HFF-Myc (cell line): ENCODE data around the gene PPP3CB.

Experiments used
- DNase-seq: peaks from one replicate; pipeline ENCODE4 v3.0.0-alpha.2; 2011; ENCODE audit warnings: low read depth; ENCODE audit errors: extremely low read depth
- H3K4me3 ChIP-seq: replicated peaks from 2 replicates; pipeline ENCODE4 v1.5.1; 2011; ENCODE audit warnings: low read depth, mild to moderate bottlenecking, control low read depth, low read length
- TF ChIP-seq, protein P1 (sequence below): IDR thresholded peaks from 2 replicates; pipeline ENCODE4 v1.5.1; 2012; ENCODE audit warnings: mild to moderate bottlenecking, low read depth, low read length, control low read depth; ENCODE audit errors: missing control alignments

Gene PPP3CB

DNA sequence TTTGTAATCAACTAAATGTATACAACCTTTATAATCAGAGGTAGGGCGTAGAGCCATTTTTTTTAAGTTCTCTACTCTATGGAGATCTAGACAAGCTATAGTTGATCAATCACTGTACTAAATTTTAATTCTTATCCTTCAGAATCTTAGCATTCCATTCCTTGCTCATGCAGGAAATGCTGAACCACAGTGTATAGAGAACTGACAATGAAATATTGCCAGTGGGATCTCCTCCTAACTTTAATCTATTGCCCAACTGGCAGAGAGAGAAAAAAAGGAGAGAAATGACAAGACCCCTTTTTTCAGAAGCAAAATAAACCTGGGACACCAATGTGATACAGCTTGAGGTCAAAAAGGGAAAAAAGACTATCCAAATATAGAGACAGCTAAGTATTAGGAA lies 26.4 kb upstream of the PPP3CB start:
- no peak for DNase-seq
- no peak overlapping the region for H3K4me3 ChIP-seq
- TF ChIP-seq, protein P1, sequence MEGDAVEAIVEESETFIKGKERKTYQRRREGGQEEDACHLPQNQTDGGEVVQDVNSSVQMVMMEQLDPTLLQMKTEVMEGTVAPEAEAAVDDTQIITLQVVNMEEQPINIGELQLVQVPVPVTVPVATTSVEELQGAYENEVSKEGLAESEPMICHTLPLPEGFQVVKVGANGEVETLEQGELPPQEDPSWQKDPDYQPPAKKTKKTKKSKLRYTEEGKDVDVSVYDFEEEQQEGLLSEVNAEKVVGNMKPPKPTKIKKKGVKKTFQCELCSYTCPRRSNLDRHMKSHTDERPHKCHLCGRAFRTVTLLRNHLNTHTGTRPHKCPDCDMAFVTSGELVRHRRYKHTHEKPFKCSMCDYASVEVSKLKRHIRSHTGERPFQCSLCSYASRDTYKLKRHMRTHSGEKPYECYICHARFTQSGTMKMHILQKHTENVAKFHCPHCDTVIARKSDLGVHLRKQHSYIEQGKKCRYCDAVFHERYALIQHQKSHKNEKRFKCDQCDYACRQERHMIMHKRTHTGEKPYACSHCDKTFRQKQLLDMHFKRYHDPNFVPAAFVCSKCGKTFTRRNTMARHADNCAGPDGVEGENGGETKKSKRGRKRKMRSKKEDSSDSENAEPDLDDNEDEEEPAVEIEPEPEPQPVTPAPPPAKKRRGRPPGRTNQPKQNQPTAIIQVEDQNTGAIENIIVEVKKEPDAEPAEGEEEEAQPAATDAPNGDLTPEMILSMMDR, result no peak

DNA sequence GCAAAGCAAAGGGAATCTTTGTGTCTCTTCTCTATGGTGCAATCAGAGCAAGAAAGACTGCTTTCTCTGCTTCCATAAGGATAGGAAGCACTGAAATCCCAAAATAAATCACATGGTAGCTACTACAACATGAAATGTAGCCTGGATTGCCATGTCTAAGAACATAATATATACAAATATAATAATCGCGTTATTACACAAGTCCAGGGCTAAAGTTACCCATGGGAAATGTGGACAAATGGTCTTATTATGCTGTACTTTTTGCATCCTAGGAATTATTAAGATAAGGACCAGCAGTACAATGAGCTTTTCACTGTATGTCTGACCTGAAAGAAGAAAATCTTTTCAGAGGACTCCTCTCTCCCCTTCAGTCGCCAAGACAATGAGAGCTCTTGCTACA lies 23.5 kb upstream of the PPP3CB start:
- H3K4me3 ChIP-seq, result no peak overlapping the region
- TF ChIP-seq, protein P1, result no peak
- no peak for DNase-seq

DNA sequence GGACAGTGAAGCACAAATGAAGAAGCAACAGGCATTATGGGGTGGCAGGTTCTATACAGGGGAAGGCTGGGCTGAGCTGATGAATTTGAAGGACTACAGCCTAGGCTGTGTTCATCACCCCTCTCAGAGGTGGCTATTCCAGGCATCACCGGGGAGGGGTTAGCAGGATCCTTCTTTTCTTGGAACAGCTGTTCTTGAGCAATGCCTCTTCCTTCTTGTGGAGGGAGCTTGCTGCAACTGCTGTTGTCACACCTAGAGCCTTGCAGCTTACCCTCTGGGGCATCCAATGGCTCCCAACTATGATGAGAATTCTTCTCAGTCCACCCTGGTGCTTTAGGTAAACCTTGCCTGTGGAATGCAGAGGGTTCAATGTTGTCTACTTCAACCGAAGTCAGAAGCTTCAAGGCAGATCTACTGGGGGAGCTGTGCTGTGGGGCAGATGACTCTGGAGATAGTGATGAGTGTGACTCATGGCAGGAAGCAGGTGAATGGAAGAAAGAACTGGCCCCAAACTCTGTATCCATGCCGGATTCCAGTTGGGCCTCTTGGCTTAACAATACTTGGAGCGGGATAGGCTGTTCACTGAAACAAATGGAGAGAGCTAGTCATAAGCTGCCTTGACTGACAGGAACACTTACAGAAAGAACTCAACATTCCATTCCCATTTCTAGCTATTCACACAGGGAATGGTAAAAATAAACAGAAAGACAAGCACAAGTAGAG lies 21.5 kb upstream of the PPP3CB start:
- H3K4me3 ChIP-seq, result no peak overlapping the region
- peak; percentile 12 for DNase-seq
- TF ChIP-seq, protein P1, result no peak

DNA sequence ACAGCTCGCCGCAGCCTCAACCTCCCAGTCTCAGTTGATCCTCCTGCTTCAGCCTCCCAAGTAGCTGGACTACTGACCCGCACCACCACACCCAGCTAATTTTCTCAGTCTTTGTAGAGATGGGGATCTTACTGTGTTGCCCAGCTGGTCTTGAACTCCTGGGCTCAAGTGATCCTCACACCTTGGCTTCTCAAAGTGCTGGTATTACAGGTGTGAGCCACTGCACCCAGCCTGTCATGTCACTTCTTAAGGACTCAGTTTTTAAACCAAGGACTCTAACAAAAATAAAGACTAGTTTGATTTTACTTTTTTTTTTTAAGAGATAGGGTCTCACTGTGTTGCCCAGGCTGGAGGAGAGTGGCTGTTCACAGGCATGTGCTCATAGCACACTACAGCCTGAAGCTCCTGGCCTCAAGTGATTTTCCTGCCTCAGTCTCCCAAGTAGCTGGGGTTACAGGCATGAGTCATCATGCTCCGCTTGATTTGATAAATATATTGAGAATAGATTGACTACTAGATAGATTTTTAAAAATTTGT lies 16.5 kb upstream of the PPP3CB start:
- H3K4me3 ChIP-seq, result no peak overlapping the region
- TF ChIP-seq, protein P1, result no peak
- DNase-seq, result no peak

DNA sequence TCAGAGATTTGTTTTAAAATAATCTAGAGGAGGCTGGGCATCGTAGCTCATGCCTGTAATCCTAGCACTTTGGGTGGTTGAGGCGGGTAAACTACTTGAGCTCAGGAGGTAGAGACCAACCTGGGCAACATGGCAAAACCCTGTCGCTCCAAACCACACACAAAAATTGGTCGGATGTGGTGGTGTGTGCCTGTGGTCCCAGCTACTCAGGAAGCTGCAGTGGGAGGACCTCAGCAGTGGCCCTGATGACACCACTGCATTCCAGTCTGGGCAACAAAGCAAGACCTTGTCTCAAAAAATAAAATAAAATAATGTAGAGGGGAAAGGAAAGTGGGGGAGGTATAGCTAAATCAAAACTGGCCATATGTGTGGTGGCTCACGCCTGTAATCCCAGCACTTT lies 13.9 kb upstream of the PPP3CB start:
- no peak overlapping the region for H3K4me3 ChIP-seq
- TF ChIP-seq, protein P1, result no peak
- no peak for DNase-seq

DNA sequence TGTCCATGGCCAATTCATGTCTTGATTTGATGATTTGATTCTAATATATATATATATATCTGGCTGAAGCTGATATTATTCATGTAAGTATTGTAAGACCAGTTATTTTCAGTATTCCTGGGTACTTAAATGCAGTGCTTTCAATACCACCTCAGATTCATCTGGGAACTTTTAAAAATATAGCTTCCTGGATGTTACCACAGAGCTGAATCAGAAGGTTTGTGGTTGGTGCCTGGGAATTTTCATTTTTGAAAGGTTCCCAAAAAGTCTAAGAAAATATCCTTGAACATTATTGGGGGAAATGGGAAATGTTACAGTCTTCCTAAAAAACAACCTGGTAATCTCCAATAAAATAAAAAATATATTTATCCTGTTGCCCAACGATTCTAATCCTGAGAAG lies 10.7 kb upstream of the PPP3CB start:
- TF ChIP-seq, protein P1, result no peak
- H3K4me3 ChIP-seq, result no peak overlapping the region
- DNase-seq, result no peak
